Femur (tissue), 1 donor: ENCODE measurements around the gene ZC3H12A.

ENCODE experiments used
- DNase-seq: peaks from one replicate; pipeline ENCODE4 v3.0.0-alpha.2; 2017

The ZC3H12A gene

GRCh38 chr1:37474046-37474696 is at the start of gene ZC3H12A:
Gene ZC3H12A (plus strand): TSS chr1:37474580. CDS start chr1:37475497, 917 bp downstream.
- DNase-seq, result peak; percentile 90

- DNase-seq, result no peak
These were observed 49.2 kb upstream of the ZC3H12A start for GRCh38 chr1:37425221-37425620.

GRCh38 chr1:37429029-37429428 is 45.4 kb upstream of the ZC3H12A start:
- DNase-seq, result no peak

GRCh38 chr1:37430103-37430985 is 44.0 kb upstream of the ZC3H12A start:
- DNase-seq, result no peak

- DNase-seq, result no peak
These were observed 41.7 kb upstream of the ZC3H12A start for GRCh38 chr1:37432716-37433115.

- DNase-seq, result no peak
These were observed 41.2 kb upstream of the ZC3H12A start for GRCh38 chr1:37433171-37433570.

- peak; percentile 68 for DNase-seq
These were observed 39.8 kb upstream of the ZC3H12A start for GRCh38 chr1:37434292-37435225.

- DNase-seq, result no peak
These were observed 37.3 kb upstream of the ZC3H12A start for GRCh38 chr1:37437087-37437486.

- DNase-seq, result no peak
These were observed 36.1 kb upstream of the ZC3H12A start for GRCh38 chr1:37438037-37438868.

GRCh38 chr1:37438869-37439343 is 35.5 kb upstream of the ZC3H12A start:
- DNase-seq, result no peak

- no peak for DNase-seq
These were observed 34.9 kb upstream of the ZC3H12A start for GRCh38 chr1:37439349-37439995.

GRCh38 chr1:37441490-37441889 is 32.9 kb upstream of the ZC3H12A start:
- no peak for DNase-seq

GRCh38 chr1:37442139-37442538 is 32.2 kb upstream of the ZC3H12A start:
- no peak for DNase-seq

- no peak for DNase-seq
These were observed 31.7 kb upstream of the ZC3H12A start for GRCh38 chr1:37442644-37443043.

GRCh38 chr1:37446874-37447273 is 27.5 kb upstream of the ZC3H12A start:
- no peak for DNase-seq

- no peak for DNase-seq
These were observed 26.2 kb upstream of the ZC3H12A start for GRCh38 chr1:37448185-37448584.

GRCh38 chr1:37448691-37449417 is 25.5 kb upstream of the ZC3H12A start:
- no peak for DNase-seq

GRCh38 chr1:37449936-37450335 is 24.4 kb upstream of the ZC3H12A start:
- no peak for DNase-seq

GRCh38 chr1:37452416-37452815 is 22.0 kb upstream of the ZC3H12A start:
- DNase-seq, result no peak

- no peak for DNase-seq
These were observed 20.7 kb upstream of the ZC3H12A start for GRCh38 chr1:37453647-37454046.

- DNase-seq, result no peak
These were observed 18.9 kb upstream of the ZC3H12A start for GRCh38 chr1:37455516-37455915.
